Activated naive CD8-positive, alpha-beta T cell treated with anti-CD3 and anti-CD28 coated beads, Interleukin-2, amount 10 ng/mL, durations not matched to agents 7 days and 5 days (primary cell): ENCODE data around the gene LSM12. TPM values are rescaled to one million over a fixed set of nuclear protein-coding genes. Genes with fewer than 3 reads are reported as not detected.

ENCODE experiments used
- ATAC-seq: fragments of 150-1000 bp; cut with Tn5 transposase; one replicate; pipeline ENCODE4 v1.10.0; 2021; ENCODE audit warnings: low read depth, moderate library complexity
- POLR2A ChIA-PET: fragments of 350-600 bp; sonication (Branson Sonifier 250); formaldehyde crosslinking; loops from one replicate; lab custom pipeline; 2021; ENCODE audit warnings: antibody characterized with exemption; lab: Charles Lee
- DNase-seq: peaks from one replicate; pipeline ENCODE4 v3.0.0; 2021
- H3K27ac Mint-ChIP-seq: one replicate; pipeline ENCODE4 v1.8.0; 2022; ENCODE audit warnings: mild to moderate bottlenecking, mixed read lengths
- H3K27me3 Mint-ChIP-seq: one replicate; pipeline ENCODE4 v1.8.0; 2022; ENCODE audit warnings: mild to moderate bottlenecking, moderate library complexity, mixed read lengths
- H3K36me3 Mint-ChIP-seq: one replicate; pipeline ENCODE4 v1.8.0; 2021; ENCODE audit warnings: mild to moderate bottlenecking, mixed read lengths
- H3K4me1 Mint-ChIP-seq: one replicate; pipeline ENCODE4 v1.8.0; 2021; ENCODE audit warnings: mixed read lengths
- H3K4me3 Mint-ChIP-seq: one replicate; pipeline ENCODE4 v1.8.0; 2022; ENCODE audit warnings: mild to moderate bottlenecking, moderate library complexity, mixed read lengths
- H3K9me3 Mint-ChIP-seq: one replicate; pipeline ENCODE4 v1.8.0; 2021; ENCODE audit warnings: mixed read lengths
- total RNA-seq, 2 experiments: library from RNA; stranded (reverse); gene quantifications; one replicate each; pipeline ENCODE4 v1.2.3, GENCODE V29; 2021

The LSM12 gene
- 10 to 100 TPM; 46.9 to 51.4 TPM for total RNA-seq

DNA sequence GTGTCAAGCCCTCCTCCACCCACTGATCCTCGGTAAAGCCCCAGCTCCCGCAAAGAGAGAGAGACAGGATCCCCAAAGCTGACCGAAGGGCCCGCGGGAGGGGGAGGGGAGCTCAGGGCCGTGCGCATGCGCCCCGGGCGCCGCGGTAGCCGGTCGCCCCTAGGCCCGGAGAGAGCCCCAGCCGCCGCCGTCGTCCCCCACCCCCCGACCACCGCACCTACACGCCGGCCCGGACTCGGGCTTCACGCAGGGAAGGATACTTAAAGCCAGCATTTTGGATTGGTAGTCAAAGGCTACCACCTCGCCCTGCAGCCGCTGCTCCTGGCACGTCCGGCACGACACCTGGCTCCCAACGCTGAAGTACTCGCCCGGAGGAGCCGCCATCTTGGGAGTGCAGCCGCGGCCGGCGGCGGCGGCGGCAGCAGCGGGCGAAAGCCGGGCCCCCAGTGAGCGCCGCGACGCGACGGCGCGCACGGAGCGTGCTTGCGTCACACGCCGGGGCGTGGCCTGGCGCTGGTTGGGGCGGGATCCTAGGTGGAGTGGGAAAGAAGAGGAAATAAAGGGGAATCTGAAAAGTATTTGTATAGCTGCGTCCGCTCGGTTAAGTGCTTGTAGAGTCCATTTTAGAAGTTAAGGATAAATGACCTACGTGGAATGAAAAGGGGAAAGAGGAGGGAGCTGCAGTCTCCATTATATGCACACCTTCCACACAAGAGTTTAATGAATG is at the start of gene LSM12:
TSS of gene LSM12 (minus strand) at position 468 of the 727 bp plus-strand sequence. CDS start at position 384, 84 bp downstream.
- H3K27me3 Mint-ChIP-seq: no peaks in the 10 kb centered on the region
- peak within 1 kb of the TSS; percentile 97 for H3K27ac Mint-ChIP-seq
- peak; percentile 97 for DNase-seq
- H3K4me3 Mint-ChIP-seq: peak within 1 kb of the TSS; percentile 99
- peak; percentile 75 for ATAC-seq
- POLR2A ChIA-PET: interaction anchor here (0.5 to 2.0 kb wide), 9 partner anchors 11 to 706 kb away, joined by 3 to 10 read pairs (median 4); partner anchors contain the start of genes HDAC5 and UBTF
- H3K9me3 Mint-ChIP-seq: no peaks in the 10 kb centered on the region
- peaks cover 15% of the 10 kb centered on the region for H3K36me3 Mint-ChIP-seq
- H3K4me1 Mint-ChIP-seq: peaks cover 35% of the 10 kb centered on the region

- H3K27ac Mint-ChIP-seq: no peak overlapping the region
- no peak overlapping the region for H3K4me3 Mint-ChIP-seq
- ATAC-seq: no peak
- H3K9me3 Mint-ChIP-seq: no peaks in the 10 kb centered on the region
- no peaks in the 10 kb centered on the region for H3K27me3 Mint-ChIP-seq
- H3K4me1 Mint-ChIP-seq: peaks cover 12% of the 10 kb centered on the region
- H3K36me3 Mint-ChIP-seq: no peaks in the 10 kb centered on the region
- POLR2A ChIA-PET: interaction anchor here (0.8 kb wide), 1 partner anchor 29 kb away, joined by 4 read pairs; no protein-coding TSS in a partner anchor
- DNase-seq: no peak
Measured at GRCh38 chr17:44115585-44116415, 49.3 kb upstream of the LSM12 start.

DNA sequence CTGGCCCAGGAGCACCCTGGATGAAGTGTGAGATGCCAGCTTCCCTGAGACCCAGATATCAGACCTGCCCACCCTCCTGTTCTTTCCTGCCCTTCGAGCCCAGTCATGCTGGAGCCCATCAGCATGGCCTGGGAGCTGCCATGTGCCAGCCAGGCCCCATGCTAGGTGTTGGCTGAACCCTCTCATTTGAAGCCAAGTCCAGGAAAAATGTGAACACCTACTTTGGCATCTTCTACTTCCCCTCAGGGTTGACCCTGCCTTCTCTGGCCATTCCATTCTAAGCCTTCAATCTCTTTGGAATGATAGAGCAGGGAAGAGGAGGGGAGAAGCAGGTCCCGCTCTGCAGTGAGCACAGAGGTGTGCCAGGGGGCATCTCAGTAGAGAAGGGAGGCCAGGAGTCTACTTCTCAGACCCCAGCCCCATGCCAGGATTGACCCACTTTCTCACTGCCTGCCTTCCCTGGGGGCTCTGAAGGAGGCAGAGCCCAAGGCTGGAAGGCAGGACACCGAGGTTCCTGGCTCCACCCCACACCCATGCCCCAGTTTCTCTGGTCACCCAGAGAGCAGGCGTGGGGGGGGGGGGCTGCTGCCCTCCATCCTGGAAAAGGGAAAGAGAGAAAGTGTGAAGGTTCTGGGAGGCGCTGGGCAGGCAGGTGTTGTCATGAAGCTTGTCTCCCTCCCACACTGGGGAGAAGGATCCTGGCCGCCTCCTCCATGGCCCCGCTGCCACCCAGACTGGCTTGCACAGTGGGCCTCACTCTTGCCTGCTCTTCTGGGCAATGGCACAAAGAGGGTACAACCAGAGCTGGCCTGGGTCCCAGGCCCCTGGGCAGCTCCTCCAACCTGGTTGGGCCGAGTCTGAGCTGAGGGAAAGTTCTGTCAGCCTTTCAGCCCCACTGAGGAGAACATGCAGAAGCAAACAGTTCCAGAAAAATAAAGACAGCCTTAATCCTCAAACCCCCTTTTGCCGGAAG is 47.7 kb upstream of the LSM12 start:
- Mint-ChIP-seq H3K36me3 (no peaks in the 10 kb centered on the region), H3K4me1 (peaks cover 16% of the 10 kb centered on the region), H3K27ac (no peak overlapping the region), H3K27me3 (no peaks in the 10 kb centered on the region), H3K9me3 (no peaks in the 10 kb centered on the region), H3K4me3 (no peak overlapping the region)
- DNase-seq (no peak), ATAC-seq (no peak)
- POLR2A ChIA-PET: interaction anchor here (1.3 kb wide), 1 partner anchor 44 kb away, joined by 6 read pairs; no protein-coding TSS in a partner anchor

GRCh38 chr17:44113382-44113781 is 46.9 kb upstream of the LSM12 start:
- POLR2A ChIA-PET: no interaction called here
- H3K27me3 Mint-ChIP-seq: no peaks in the 10 kb centered on the region
- no peaks in the 10 kb centered on the region for H3K9me3 Mint-ChIP-seq
- H3K36me3 Mint-ChIP-seq: no peaks in the 10 kb centered on the region
- DNase-seq (no peak), ATAC-seq (no peak)
- H3K27ac Mint-ChIP-seq: no peak overlapping the region
- peaks cover 16% of the 10 kb centered on the region for H3K4me1 Mint-ChIP-seq
- no peak overlapping the region for H3K4me3 Mint-ChIP-seq

DNA sequence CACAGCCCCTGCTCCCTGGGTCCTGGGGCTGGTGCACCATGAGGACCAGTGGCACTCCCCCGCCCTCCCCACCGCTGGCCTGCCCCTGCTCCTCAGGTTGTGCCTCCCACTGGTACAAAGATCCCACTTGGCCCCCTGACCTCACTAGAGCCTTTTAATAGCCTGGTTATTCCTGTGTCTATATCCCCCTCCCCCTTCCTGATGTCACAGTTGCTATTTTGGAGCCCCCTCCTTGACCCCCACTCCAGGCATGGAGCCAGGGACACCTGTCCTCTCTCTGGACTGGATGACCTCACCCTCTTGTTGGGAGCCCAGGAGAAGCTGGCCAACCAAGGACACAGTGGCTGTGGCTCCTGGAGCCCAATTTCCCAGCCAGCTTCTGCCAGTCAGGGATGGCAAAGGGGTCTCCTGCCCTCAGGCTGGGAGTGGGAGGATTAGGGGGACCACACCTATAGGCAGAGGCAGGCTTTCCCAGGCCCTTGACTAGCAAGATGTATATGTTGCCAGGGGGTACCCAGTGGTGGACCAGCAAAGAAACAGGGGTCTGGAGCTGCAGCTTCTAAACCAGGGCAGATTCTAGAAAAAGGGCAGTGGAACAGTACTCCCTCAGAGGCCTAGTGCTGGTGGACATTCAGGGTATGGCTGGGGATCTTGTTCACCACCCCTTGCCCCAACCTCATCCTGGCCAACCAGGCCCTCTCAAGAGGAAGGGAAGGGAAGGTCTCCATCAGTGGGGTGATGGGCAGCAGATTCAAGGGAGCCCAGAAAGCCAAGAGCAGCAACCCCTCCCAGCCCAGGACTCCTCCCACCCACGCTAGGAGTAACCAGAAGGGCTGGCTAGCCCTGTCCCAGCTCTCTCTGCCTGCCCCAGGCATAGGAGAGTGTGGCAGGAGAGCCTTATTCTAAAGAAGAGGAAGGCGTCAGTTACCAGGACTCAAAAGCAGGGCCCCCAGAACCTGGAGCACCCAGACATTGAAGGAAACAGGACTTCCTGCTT is 46.1 kb upstream of the LSM12 start:
- Mint-ChIP-seq H3K27me3 (no peaks in the 10 kb centered on the region), H3K36me3 (peaks cover under 1% of the 10 kb centered on the region), H3K4me1 (peaks cover 18% of the 10 kb centered on the region), H3K4me3 (no peak overlapping the region), H3K9me3 (no peaks in the 10 kb centered on the region), H3K27ac (peak overlapping the region; percentile 40)
- DNase-seq (no peak), ATAC-seq (no peak)
- POLR2A ChIA-PET: interaction anchor here (0.6 to 1.5 kb wide), 4 partner anchors 10 to 72 kb away, joined by 3 to 4 read pairs (median 4); partner anchors contain the start of gene HDAC5

DNA sequence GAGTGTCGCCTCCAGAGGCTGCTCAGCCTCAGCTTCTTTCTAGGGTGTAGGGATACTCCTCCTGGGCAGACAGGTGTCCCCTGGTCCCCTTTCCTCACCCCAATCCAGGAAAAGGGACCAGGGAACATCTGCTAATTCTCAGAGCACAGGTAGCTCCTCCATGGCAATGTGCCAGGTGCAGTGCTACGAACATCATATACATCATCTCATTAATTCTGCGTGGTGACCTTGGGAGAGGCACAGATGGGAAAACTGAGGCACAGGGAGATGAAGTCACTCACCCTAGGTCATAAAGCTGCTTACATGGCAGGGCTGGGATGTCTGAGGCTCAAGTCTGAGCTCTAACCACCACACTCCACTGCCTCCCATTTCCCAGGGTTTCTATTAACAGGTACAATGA is 45.3 kb upstream of the LSM12 start:
- ATAC-seq: no peak
- peaks cover 1% of the 10 kb centered on the region for H3K36me3 Mint-ChIP-seq
- H3K27me3 Mint-ChIP-seq: no peaks in the 10 kb centered on the region
- POLR2A ChIA-PET: interaction anchor here (0.6 to 1.5 kb wide), 4 partner anchors 12 to 71 kb away, joined by 3 to 4 read pairs (median 4); partner anchors contain the start of genes HDAC5 and LSM12
- H3K27ac Mint-ChIP-seq: peak overlapping the region; percentile 2
- no peak for DNase-seq
- H3K4me1 Mint-ChIP-seq: peaks cover 18% of the 10 kb centered on the region
- H3K4me3 Mint-ChIP-seq: peak overlapping the region; percentile 76
- no peaks in the 10 kb centered on the region for H3K9me3 Mint-ChIP-seq

DNA sequence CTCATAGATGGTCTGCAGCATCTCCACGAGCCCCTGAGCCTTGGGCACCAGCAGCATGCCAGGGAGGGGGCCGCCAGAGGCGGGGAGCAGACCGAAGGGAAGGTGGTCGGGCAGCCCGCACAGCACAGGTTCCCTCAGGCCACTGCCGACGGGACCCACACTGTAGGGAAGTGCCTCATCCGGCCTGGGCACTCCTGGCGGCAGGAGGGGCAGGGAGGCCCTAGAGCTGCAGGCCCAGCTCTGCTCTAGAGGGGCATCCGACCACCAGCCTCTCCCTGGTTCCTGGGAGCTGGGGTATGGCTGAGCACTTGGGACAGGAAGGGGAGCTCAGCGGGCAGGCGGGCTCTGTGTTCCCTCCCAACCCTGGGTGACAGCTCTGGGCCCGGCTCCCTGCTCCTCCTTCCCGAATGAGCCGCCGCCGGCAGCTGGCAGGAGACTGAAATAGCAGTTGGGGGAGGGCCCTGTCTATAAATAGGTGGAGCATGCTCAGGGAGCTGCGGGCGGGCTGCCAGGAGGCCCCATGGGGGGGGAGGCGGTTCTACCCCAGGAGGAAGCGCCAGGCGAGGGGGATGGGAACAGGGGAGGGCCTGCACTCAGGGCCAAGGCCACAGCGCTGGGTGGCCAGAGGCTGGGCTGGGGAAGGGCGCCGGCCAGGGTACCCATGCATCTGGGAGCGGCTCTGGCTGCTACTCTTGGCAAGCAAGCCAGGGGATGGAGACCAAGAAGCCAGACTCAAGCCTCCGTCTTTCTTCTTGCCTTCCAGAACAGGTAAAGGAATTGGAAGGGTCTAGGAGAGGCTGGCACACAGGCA is 44.6 kb upstream of the LSM12 start:
- H3K4me1 Mint-ChIP-seq: peaks cover 18% of the 10 kb centered on the region
- ATAC-seq (peak; percentile 82), DNase-seq (peak; percentile 79)
- peaks cover 1% of the 10 kb centered on the region for H3K36me3 Mint-ChIP-seq
- POLR2A ChIA-PET: interaction anchor here (0.5 to 1.5 kb wide), 7 partner anchors 11 to 220 kb away, joined by 3 to 4 read pairs (median 3); partner anchors contain the start of genes HDAC5 and LSM12
- H3K4me3 Mint-ChIP-seq: peak overlapping the region; percentile 76
- H3K27ac Mint-ChIP-seq: peak overlapping the region; percentile 34
- no peaks in the 10 kb centered on the region for H3K27me3 Mint-ChIP-seq
- no peaks in the 10 kb centered on the region for H3K9me3 Mint-ChIP-seq

- DNase-seq: no peak
- Mint-ChIP-seq H3K4me3 (peak overlapping the region; percentile 76), H3K27me3 (no peaks in the 10 kb centered on the region), H3K27ac (peak overlapping the region; percentile 34), H3K36me3 (peaks cover 1% of the 10 kb centered on the region), H3K4me1 (peaks cover 18% of the 10 kb centered on the region), H3K9me3 (no peaks in the 10 kb centered on the region)
- no peak for ATAC-seq
- POLR2A ChIA-PET: interaction anchor here (0.8 to 1.0 kb wide), 2 partner anchors 10 to 12 kb away, joined by 3 read pairs; no protein-coding TSS in a partner anchor
Measured at GRCh38 chr17:44110011-44110686, 43.7 kb upstream of the LSM12 start.

DNA sequence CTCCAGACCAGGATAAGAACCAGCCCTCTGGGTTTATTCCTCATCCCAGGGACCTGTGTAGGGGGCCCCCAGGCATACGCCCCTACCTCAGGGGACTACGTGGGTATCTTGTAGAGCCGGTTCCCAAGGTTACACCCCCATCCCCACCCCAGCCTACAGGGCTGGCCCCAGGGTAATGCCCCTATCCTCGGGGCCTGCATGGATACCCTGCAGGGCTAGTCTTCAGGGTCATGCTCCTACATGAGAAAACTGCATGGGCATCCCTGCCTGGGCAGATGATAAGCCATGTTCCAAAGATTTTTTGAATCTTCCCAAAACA is 42.8 kb upstream of the LSM12 start:
- Mint-ChIP-seq H3K36me3 (peaks cover 1% of the 10 kb centered on the region), H3K27me3 (no peaks in the 10 kb centered on the region), H3K9me3 (no peaks in the 10 kb centered on the region), H3K4me3 (no peak overlapping the region), H3K27ac (no peak overlapping the region), H3K4me1 (peaks cover 18% of the 10 kb centered on the region)
- DNase-seq (no peak), ATAC-seq (no peak)
- POLR2A ChIA-PET: interaction anchor here (0.8 kb wide), 1 partner anchor 9 kb away, joined by 3 read pairs; no protein-coding TSS in a partner anchor

DNA sequence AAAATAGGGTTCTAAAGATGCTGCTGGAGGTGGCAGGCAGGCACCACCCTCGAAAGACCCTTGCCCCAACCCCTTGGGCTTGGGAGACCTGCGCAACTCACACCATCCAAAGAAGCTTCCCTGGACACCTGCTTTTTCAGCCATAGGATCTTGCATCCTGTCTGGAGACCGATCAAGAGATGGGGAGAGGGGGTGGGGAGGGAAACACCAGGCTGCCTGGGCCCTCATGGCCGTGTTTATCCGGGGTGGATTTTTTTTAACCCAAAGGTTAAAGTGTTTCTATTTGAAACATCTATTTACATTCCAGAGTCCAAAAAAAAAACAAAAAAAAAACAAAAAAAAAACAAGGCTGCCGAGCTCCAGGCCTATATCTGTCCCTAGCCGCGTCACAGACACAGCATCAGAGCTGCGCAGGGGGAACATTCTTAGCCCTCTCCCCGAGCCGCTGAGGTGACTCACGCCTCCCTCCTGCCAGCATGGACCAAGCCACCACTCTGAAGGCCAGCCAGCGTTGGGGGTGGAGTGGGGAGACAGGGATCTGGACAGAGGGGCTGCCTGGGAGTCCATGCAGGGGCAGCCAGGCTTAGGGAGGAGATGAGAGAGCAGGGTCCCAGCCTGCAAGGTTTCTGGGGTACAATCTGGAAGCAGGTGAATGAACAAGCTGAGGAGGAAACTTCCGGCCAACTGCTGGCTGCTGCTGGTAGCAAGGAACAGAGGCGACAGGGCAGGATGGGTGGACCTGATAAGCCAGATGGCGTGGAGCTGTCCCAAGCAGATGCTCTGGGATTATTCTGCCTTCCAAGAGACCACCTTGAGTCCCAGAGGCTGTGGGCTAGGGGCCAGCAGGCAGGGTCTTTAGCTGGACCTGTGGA is 42.2 kb upstream of the LSM12 start:
- peaks cover 1% of the 10 kb centered on the region for H3K36me3 Mint-ChIP-seq
- POLR2A ChIA-PET: no interaction called here
- H3K27ac Mint-ChIP-seq: no peak overlapping the region
- no peak for DNase-seq
- H3K9me3 Mint-ChIP-seq: no peaks in the 10 kb centered on the region
- no peak for ATAC-seq
- H3K4me1 Mint-ChIP-seq: peaks cover 18% of the 10 kb centered on the region
- no peaks in the 10 kb centered on the region for H3K27me3 Mint-ChIP-seq
- no peak overlapping the region for H3K4me3 Mint-ChIP-seq
